Measurements from ENCODE around the gene HLA-DQA1.

The HLA-DQA1 gene

GRCh38 chr6:32610682-32611296 is 26.4 kb upstream of the HLA-DQA1 start:
- FAIRE-seq, result no peak
- no peak for DNase-seq (ENCODE audit: insufficient read length, low spot score)
- no peak for TF ChIP-seq CTCF (IDR thresholded peaks at IDR 0.05; ENCODE audit: insufficient read depth, missing control alignments)

- DNase-seq (ENCODE audit: insufficient read length, low spot score) (no peak), FAIRE-seq (no peak)
- TF ChIP-seq CTCF (IDR thresholded peaks at IDR 0.05; ENCODE audit: insufficient read depth, missing control alignments), result no peak
Observed at GRCh38 chr6:32613475-32613874, 23.7 kb upstream of the HLA-DQA1 start.

- TF ChIP-seq CTCF (IDR thresholded peaks at IDR 0.05; ENCODE audit: insufficient read depth, missing control alignments), result no peak
- FAIRE-seq (no peak), DNase-seq (ENCODE audit: insufficient read length, low spot score) (no peak)
Observed at GRCh38 chr6:32614366-32615081, 22.7 kb upstream of the HLA-DQA1 start.

- FAIRE-seq, result no peak
- DNase-seq (ENCODE audit: insufficient read length, low spot score), result no peak
Observed at GRCh38 chr6:32615885-32616532, 21.2 kb upstream of the HLA-DQA1 start.

GRCh38 chr6:32617751-32618150 is 19.5 kb upstream of the HLA-DQA1 start:
- DNase-seq (ENCODE audit: insufficient read length, low spot score), result no peak
- TF ChIP-seq CTCF (IDR thresholded peaks at IDR 0.05; ENCODE audit: insufficient read depth, missing control alignments), result no peak
- no peak for FAIRE-seq

More at GRCh38 chr6:32615885-32616532, 21.2 kb upstream of the HLA-DQA1 start:
- no peak for TF ChIP-seq CTCF (IDR thresholded peaks at IDR 0.05; ENCODE audit: insufficient read depth, missing control alignments)

GRCh38 chr6:32621372-32621771 is 15.8 kb upstream of the HLA-DQA1 start:
- TF ChIP-seq CTCF (IDR thresholded peaks at IDR 0.05; ENCODE audit: insufficient read depth, missing control alignments), result no peak
- no peak for FAIRE-seq
- no peak for DNase-seq (ENCODE audit: insufficient read length, low spot score)
